HUES48 (cell line): ENCODE data around the gene DICER1.
A peak's percentile ranks its signal among the peaks of the same experiment; 100 is the strongest.

ENCODE experiments used
- H3K27ac ChIP-seq: one replicate; pipeline ENCODE4 v1.7.0; 2013; ENCODE audit warnings: low read depth, low read length, inconsistent platforms
- H3K27me3 ChIP-seq: 2 replicates; pipeline ENCODE4 v1.6.1; 2013; ENCODE audit warnings: mild to moderate bottlenecking, low read length; ENCODE audit not compliant: control insufficient read depth, insufficient read depth
- H3K36me3 ChIP-seq: 2 replicates; pipeline ENCODE4 v1.6.1; 2013; ENCODE audit warnings: low read length; ENCODE audit not compliant: control insufficient read depth, insufficient read depth
- H3K4me1 ChIP-seq: 2 replicates; pipeline ENCODE4 v1.6.1; 2013; ENCODE audit warnings: mild to moderate bottlenecking, low read length; ENCODE audit not compliant: control insufficient read depth, insufficient read depth
- H3K4me3 ChIP-seq: 2 replicates; pipeline ENCODE4 v1.5.1; 2013; ENCODE audit warnings: mild to moderate bottlenecking, low read depth, low read length
- H3K9ac ChIP-seq: 2 replicates; pipeline ENCODE4 v1.6.1; 2013; ENCODE audit warnings: mild to moderate bottlenecking, low read depth, low read length, moderate library complexity
- H3K9me3 ChIP-seq: 2 replicates; pipeline ENCODE4 v1.6.1; 2013; ENCODE audit warnings: low read length; ENCODE audit not compliant: control insufficient read depth, insufficient read depth

Gene DICER1

DNA sequence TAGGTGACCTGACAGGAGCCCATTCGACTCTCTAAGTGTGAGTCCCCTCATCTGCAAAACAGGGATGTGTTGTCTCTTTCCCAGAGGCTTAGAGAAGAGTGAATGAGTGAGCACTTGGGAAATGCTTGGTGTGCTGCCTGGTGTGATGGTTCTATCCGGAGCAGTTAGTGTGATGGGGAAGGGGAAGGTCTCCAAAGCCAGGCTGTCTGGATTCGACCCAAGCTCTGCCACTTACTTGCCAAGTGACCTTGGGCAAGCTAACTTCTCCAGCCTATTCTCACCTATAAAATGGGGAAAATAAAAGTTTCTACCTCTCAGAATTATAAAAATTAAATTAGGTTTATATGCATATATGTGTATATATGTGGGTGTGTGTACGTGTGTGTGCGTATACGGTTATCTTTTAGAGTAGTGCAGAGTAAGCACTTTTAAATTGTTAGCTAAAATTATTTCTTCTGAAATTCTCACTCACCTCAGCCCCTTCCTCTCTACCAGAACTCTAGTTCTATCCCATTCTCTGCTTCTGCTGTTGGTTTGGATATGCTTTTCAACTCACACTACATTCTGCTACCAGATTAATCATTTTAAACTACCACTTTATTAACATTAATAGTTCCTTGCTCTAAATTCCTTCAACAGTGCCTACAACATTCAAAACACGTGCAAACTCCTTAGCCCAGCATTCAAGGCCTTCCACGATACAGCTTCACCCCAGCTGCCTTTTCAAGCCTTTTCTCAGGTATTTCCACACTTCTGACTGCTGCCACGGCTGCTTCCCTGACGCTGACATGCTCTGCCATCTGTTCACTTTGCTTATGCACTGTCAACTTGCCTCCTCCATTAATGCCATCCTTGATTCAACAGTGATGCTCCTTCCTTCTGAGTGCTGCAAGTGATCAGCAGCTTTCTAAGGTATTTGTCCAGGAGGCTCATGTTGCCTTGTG, 55.3 kb downstream of the DICER1 start:
- H3K9ac ChIP-seq, result no peak overlapping the region
- no peaks in the 10 kb centered on the region for H3K9me3 ChIP-seq
- H3K36me3 ChIP-seq, result peaks cover 71% of the 10 kb centered on the region
- H3K4me3 ChIP-seq, result no peak overlapping the region
- H3K27ac ChIP-seq, result no peak overlapping the region
- no peaks in the 10 kb centered on the region for H3K4me1 ChIP-seq
- H3K27me3 ChIP-seq, result no peaks in the 10 kb centered on the region

DNA sequence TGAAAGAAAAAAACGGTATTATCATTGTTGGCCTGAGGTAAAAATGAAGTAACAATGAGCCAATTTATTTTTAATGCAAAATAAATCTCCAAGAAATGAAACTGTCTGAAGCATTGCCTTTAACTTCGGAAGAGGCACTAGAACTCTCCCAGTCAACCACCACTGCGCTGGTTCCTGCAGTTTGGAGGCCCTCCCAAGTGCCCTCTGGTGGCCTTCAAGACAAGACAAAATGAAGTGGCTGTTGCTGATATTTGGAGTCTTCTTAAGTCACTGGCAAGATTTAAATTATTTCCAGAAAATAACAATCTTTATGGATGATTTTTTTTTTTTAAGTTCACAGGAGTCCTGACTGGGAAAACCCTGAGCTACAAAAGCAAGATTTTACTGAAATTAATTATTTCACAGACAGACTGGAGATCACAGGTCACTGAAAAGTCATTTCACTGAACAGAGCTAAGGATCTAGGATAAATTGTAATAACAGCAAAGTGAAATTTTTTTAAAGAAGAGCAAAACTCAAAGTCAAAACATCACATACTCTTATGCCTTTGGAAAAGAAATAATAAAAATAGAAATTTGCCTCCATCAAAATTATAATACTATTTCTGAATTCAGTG, 58.2 kb downstream of the DICER1 start:
- Histone ChIP-seq H3K27me3 (no peaks in the 10 kb centered on the region), H3K9ac (no peak overlapping the region), H3K27ac (no peak overlapping the region), H3K36me3 (peaks cover 65% of the 10 kb centered on the region), H3K9me3 (no peaks in the 10 kb centered on the region), H3K4me1 (peaks cover 11% of the 10 kb centered on the region), H3K4me3 (no peak overlapping the region)

DNA sequence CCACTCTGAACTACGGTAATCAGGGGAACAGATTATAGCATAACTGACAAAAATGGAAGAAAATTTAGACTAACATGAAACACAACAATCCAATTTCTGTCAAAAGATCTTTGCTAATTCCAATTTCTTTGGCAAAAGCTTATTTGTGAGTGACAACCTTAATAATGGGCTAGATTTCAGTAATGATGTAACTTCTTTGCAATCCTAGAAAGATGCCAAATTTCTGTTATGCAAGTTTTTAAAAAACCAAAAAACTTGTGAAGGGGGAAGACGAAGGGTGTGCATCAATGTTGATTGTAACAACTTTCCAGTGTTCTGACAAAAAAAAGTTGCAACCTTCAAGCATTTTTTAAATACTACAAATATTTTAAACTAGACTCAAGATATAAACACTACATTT, 59.9 kb downstream of the DICER1 start:
- no peaks in the 10 kb centered on the region for H3K27me3 ChIP-seq
- no peaks in the 10 kb centered on the region for H3K9me3 ChIP-seq
- no peak overlapping the region for H3K4me3 ChIP-seq
- no peak overlapping the region for H3K27ac ChIP-seq
- H3K4me1 ChIP-seq, result peaks cover 11% of the 10 kb centered on the region
- peaks cover 65% of the 10 kb centered on the region for H3K36me3 ChIP-seq
- H3K9ac ChIP-seq, result no peak overlapping the region

DNA sequence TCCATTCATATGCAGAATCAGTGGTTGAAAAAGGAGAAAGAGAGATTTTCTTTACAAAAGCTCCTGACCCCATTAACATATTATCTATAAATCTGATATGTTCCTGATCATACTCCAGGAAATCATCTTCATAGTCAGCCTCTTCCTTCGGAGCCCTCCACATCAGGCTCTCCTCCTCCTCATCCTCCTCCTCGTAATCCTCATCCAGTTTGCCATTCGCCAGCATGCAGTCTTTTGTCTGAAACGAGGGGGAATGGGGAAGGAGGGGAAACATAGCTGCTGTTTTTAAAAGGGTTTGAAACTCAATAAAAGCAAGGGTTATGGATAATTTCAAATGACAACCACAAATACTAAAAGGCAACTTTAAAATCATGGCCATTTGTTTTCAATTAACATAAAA, 60.9 kb downstream of the DICER1 start:
- H3K4me1 ChIP-seq, result peaks cover 11% of the 10 kb centered on the region
- H3K36me3 ChIP-seq, result peaks cover 57% of the 10 kb centered on the region

DNA sequence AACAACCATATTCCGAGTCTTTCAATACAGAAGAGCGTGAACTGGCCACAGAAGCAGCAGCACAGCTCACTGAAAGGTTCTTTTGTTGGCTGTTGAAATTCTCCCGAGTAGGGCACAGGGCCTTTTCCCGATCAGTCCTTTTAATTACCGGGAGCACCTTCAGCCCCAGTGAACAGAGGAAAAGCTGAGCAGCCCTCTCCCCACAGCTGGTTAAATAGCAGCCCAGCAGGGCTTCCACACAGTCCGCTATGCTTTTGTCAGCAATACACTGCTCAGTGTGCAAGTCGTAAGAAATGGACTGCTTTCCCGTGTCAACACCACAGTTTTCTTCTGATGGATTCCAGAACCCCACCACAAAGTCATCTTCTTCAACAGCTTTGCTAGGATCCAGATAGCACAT, 61.3 kb downstream of the DICER1 start:
- no peaks in the 10 kb centered on the region for H3K9me3 ChIP-seq
- no peaks in the 10 kb centered on the region for H3K27me3 ChIP-seq
- H3K27ac ChIP-seq, result peak overlapping the region; percentile 11
- H3K4me3 ChIP-seq, result no peak overlapping the region
- no peak overlapping the region for H3K9ac ChIP-seq
- H3K4me1 ChIP-seq, result peaks cover 11% of the 10 kb centered on the region
- H3K36me3 ChIP-seq, result peaks cover 55% of the 10 kb centered on the region

More for the DNA sequence above, 60.9 kb downstream of the DICER1 start:
- H3K4me3 ChIP-seq, result no peak overlapping the region
- no peaks in the 10 kb centered on the region for H3K27me3 ChIP-seq
- H3K9me3 ChIP-seq, result no peaks in the 10 kb centered on the region
- H3K27ac ChIP-seq, result no peak overlapping the region
- H3K9ac ChIP-seq, result no peak overlapping the region

DNA sequence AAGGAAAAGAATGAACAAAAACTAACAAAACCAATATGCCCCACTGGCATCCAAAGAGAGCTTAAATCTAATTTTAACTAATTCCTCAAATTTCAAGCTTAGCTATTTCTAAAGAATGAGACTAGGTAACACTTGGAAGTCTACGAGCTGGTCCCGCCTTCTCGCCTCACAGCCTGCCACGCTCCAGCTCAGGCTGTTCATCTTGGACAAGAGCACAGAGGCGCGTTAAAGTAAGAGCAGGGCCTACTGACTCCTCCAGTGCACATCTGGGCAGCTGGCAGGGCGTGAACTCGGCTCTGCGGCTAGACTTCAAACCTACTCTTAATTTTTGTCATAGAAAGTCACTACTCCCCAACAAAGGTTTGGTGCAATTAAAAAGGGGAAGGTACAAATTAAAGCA, 64.6 kb downstream of the DICER1 start:
- H3K36me3 ChIP-seq, result peaks cover 75% of the 10 kb centered on the region
- H3K4me1 ChIP-seq, result peaks cover 11% of the 10 kb centered on the region
- no peak overlapping the region for H3K4me3 ChIP-seq
- no peaks in the 10 kb centered on the region for H3K27me3 ChIP-seq
- no peak overlapping the region for H3K27ac ChIP-seq
- H3K9me3 ChIP-seq, result no peaks in the 10 kb centered on the region
- no peak overlapping the region for H3K9ac ChIP-seq

DNA sequence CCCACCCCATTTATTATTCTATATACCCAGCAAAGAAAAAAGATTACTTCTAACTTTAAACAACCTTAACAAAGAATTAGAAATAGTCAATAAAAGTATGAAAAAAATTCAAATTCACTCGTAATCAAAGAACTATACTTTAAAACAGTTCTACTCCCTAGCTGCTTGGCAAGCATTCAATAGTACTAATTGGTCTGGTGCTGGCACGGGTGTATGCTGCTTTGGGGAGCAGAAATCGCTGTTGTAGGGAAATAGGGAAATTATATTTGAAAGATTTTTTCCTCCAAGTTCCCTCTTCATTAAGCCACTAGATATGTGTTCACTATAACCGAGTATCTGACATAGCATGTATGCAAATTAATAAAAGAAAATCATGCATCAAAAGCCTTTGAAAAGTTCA, 65.7 kb downstream of the DICER1 start:
- Histone ChIP-seq H3K27me3 (no peaks in the 10 kb centered on the region), H3K9ac (no peak overlapping the region), H3K9me3 (no peaks in the 10 kb centered on the region), H3K27ac (no peak overlapping the region), H3K4me3 (no peak overlapping the region), H3K36me3 (peaks cover 86% of the 10 kb centered on the region), H3K4me1 (peaks cover 9% of the 10 kb centered on the region)

DNA sequence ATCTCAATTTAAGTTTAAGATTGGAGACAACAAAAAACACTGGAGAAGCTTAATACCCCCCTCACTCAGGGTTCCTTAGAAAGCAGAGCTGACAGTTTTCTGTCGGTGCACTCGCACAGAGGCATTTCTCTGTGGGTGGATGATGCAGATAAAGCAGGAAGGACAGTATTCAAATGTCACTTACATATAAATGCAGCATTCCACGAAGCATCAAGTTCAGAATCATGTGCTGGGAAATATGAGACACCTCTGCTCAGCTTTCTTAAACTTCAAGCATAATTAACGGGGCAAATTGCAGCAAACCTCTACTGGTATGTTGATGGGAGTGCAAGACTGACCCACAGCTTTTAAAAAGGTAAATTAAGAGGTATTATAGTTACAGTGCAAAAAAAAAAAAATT, 68.7 kb downstream of the DICER1 start:
- no peak overlapping the region for H3K4me3 ChIP-seq
- H3K27me3 ChIP-seq, result no peaks in the 10 kb centered on the region
- no peaks in the 10 kb centered on the region for H3K4me1 ChIP-seq
- H3K9me3 ChIP-seq, result no peaks in the 10 kb centered on the region
- no peak overlapping the region for H3K9ac ChIP-seq
- peaks cover 76% of the 10 kb centered on the region for H3K36me3 ChIP-seq
- no peak overlapping the region for H3K27ac ChIP-seq

DNA sequence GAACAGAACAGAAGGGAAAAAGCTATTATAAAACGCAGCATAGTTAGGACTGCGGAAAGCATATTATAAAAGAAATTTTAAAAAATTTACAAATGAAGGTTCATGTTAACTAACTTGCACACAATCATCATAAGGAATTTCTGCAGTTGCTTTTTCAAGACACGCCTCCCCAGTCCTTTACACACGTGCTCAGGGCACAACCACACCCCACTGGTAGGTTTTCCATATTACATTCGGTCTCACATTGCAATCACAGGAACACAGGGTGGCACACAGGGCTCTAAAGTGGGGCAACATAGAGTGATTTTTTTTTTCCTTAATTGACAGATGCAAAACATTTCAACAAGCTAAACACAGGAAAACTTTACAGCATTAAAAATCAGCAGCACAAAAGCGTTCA, 69.7 kb downstream of the DICER1 start:
- no peaks in the 10 kb centered on the region for H3K9me3 ChIP-seq
- H3K9ac ChIP-seq, result no peak overlapping the region
- H3K36me3 ChIP-seq, result peaks cover 66% of the 10 kb centered on the region
- no peaks in the 10 kb centered on the region for H3K4me1 ChIP-seq
- H3K4me3 ChIP-seq, result no peak overlapping the region
- no peaks in the 10 kb centered on the region for H3K27me3 ChIP-seq
- no peak overlapping the region for H3K27ac ChIP-seq

DNA sequence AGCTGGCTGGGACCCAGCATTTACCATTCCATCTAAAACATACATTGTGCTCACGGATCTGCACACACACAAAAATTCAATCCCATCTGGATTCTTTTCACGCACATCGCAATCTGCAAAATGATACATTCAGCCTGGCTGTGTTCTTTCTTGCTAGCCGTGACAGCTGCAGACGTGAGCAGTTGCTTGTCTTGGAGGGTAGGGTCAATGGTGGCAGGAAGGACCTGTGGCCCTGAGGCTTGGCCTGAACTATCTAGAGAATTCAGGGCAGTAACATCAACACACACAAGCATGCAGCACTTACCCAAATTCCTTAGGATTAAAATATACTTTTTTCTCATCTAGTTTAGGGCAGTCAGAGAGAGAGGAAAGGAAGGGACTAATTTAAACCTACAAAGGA, 72.0 kb downstream of the DICER1 start:
- Histone ChIP-seq H3K36me3 (peaks cover 52% of the 10 kb centered on the region), H3K27ac (no peak overlapping the region), H3K4me3 (no peak overlapping the region), H3K27me3 (no peaks in the 10 kb centered on the region), H3K9ac (no peak overlapping the region), H3K9me3 (no peaks in the 10 kb centered on the region), H3K4me1 (no peaks in the 10 kb centered on the region)

DNA sequence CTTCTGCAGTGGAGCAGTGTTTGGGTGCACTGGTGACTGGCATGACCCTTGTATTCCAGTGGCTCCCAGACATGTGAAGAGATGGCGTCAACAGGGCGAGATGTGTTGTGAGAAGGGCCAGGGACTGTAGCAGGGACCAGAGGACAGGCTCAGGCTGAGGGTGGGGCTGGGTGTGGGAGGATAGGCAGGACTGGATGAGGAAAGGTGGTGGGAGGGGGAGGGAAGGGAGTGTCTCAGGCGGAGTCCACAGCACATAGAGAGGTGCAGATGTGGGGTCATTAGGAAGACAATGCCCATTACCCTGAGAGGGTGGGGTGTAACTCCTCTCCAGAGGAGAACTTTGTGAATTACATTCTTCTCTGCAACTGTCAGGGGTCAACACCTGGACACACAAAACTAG, 78.5 kb downstream of the DICER1 start:
- Histone ChIP-seq H3K27me3 (no peaks in the 10 kb centered on the region), H3K4me1 (peaks cover 8% of the 10 kb centered on the region), H3K9me3 (no peaks in the 10 kb centered on the region), H3K4me3 (no peak overlapping the region), H3K36me3 (no peaks in the 10 kb centered on the region), H3K9ac (no peak overlapping the region), H3K27ac (no peak overlapping the region)
